ENCODE measurements around the gene PLCD3. TPM values are rescaled to one million over a fixed set of nuclear protein-coding genes. Genes with fewer than 3 reads are reported as not detected.

The PLCD3 gene
- total and polyA plus RNA-seq, 2 of the 8 experiments (the other 6 are each of a cell fraction or from before 2014, with no cell fraction given) = 26.5 to 48.1 TPM

GRCh38 chr17:45129940-45130680 is 2.2 kb downstream of the PLCD3 start (continued):
- TF ChIP-seq CEBPB (IDR thresholded peaks at IDR 0.05; ENCODE audit: low read depth, low read length) (no peak), BRCA1 (IDR thresholded peaks at IDR 0.05; ENCODE audit: low read depth, low read length) (no peak), SP1 (IDR thresholded peaks at IDR 0.05; ENCODE audit: low read depth, low read length) (no peak), EZH2 (IDR thresholded peaks at IDR 0.05; ENCODE audit: low read depth, low read length, severe bottlenecking) (no peak), TBP (IDR thresholded peaks at IDR 0.05; ENCODE audit: low read depth, low read length) (no peak)
